Activated CD4-positive, CD25-positive, alpha-beta regulatory T cell treated with anti-CD3 and anti-CD28 coated beads, Interleukin-2, amount 50 U/mL, for 16 hours (primary cell): ENCODE measurements around the gene RPTOR.

ENCODE experiments used
- DNase-seq: peaks from one replicate; pipeline ENCODE4 v3.0.0-alpha.2; 2020; ENCODE audit warnings: low read depth, low spot score

The RPTOR gene

GRCh38 chr17:80716986-80717719 lies 172.5 kb downstream of the RPTOR start:
- DNase-seq = no peak

DNA sequence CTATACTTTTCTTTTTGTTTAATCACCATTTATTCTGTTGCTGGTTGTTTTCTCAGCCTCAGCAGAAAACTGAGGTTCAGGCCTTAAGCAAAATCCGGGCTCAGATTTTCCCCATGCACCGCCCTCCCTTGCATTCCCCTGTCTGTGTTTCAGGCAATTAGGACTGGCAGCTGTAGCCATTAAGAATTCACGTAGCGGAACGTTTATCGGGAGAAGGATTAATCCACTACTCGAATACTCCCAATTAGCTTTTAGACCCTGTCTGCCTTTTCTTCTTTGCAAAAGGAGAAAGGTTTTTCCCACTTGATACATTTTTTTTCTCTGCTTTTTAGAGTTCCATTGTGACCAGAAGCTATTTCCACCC lies 173.1 kb downstream of the RPTOR start:
- no peak for DNase-seq

DNA sequence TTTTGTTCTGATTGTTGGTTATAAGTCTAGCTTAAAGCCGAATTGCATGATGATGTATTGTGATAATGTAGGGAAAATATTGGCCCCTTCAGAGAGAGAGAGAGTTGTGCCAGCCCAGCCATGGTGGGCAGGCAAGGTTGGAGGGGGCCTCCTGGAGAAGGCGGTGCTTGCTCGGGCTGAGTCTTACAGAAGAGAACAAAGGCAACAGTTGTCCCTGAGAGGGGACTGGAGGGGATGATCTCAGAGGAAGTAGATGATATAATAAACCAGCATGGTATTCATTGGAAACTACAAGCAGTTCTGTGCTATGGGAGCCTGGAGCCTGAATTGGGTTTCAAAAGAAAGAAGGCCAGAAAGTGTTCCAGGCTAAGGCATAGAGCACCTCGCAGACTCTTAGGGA lies 173.8 kb downstream of the RPTOR start:
- DNase-seq = no peak

DNA sequence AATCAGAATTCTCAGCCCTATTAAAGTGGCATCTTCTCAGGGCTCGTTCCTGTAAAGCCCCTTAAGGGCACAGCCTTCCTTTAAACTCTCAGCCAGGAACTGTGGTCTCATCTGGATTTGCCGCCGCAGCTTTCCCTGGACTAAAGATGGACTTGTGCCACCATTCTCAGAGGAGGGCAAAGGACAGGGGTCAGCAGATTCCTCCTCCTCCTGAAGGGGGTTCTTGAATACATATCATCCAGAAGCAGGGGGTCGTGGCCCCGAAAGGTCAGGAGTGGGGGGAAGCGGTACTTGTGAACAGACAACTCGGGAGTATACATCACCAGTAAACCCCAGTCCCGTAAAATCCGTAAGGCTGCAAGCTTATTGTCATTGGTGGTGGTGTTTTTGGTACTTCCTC lies 174.8 kb downstream of the RPTOR start:
- no peak for DNase-seq

DNA sequence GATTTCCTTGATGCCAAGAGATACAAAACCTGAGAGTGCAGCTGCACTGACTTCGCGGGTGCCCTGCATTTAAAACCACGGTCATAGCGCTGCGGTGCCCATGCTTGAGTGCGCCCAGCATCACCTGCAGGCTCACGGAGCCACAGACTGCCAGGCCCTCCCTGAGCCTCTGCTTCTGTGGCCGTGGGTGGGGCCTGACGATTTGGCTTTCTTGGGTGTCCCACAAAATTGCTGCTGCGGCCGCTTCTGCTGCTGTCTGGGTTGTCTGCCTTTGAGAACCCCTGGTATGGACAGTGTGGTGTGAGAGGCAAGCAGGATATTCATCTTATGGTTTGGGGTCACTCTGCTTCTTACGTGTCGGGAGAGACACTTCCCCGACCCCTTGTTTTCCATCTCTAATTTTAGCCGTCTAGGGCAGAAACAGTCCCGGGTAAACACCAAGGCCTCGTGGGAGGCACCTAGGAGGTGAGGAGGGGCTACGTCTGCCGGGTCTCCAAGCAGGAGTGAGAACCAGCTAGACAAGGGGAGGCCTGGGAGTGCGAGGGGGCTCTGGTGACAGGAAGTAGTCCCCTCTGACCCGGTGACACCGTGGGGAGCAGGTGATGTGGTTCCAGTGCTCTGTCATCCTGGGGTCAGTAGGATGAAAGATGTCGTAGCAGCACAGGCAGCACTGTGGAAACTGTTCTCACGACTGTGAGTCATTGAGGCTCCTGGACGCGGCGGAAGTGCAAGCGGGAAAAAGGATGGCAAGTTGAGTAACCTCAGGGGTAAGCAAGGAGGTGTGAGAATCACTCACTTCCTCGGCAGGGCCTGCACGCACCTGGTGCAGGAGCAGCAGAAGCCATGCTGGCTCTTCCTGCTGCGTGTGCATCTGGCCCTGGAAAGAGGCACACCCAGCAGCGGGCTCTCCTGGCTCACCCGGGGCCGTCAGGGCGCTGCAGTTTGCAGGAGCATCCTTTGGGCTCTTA lies 176.3 kb downstream of the RPTOR start:
- DNase-seq = no peak

DNA sequence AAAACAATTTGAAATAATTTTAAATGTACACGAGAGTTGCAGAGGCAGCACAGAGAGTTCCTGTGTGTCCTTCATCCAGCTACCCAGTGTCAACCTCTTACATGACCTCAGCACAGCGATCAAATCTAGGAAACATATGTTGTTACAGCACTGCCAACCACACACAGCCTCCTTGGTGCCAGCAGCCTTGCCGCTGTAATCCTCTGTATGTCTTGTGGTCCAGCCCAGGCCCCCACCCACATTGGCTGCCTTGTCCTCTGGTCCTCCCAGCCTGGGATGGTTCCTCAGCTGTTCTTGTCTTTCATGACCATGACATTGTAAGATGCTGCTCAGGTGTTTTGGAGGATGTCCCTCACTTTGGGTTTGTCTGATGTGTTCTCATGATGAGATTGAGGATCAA lies 178.0 kb downstream of the RPTOR start:
- no peak for DNase-seq

- DNase-seq = no peak
Measured at GRCh38 chr17:80724775-80725266, 180.2 kb downstream of the RPTOR start.

DNA sequence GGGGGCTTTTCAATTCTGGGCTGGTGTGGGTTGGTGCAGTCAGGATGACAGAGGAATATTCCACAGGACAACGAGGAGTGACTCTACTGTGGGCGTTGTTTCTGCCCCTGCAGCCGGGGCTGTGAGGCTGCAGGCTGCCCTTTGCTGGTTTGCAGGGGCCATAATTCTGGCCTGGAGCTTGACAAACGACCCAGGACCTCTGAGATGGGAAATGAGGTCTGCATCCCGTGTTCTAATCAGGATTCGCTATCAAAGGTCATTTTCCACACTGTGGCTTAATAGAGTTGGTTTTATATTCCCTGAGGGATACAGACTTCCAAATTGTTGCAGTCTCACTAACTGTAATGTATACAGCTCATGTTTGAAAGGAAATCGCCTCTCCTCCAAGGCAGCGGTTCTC lies 180.9 kb downstream of the RPTOR start:
- DNase-seq = no peak

DNA sequence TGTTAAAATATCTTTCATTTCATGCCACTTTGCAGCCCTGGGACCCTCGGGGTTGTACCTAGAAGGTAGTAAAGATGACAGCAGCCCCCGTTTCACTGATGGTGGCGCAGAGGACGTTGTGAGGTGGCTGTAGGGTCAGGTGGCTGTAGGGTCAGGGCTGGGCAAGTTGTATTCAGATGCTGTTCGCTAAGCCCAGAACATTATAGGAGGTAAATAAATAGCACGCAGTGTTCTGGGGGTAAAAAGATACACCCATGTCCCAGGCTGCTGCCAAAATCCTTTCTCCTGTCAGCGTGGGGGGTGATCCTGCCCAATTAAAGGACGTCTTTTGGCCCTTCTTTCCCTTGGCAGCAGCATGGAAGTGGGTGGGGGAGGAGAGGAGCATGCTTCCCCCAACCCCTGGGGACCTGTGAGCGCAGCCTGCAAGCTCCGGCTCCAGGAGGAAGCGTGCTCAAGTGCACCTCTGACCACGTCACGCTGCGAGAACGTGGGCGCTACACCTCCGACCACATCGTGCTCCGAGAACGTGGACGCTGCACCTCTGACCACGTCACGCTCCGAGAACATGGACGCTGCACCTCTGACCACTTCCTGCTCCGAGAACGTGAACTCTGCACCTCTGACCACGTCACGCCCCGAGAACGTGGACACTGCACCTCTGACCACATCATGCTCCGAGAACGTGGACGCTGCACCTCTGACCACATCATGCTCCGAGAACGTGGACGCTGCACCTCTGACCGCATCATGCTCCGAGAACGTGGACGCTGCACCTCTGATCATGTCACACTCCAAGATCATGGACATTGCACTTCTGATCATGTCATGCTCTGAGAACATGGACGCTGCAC lies 182.1 kb downstream of the RPTOR start:
- no peak for DNase-seq

DNA sequence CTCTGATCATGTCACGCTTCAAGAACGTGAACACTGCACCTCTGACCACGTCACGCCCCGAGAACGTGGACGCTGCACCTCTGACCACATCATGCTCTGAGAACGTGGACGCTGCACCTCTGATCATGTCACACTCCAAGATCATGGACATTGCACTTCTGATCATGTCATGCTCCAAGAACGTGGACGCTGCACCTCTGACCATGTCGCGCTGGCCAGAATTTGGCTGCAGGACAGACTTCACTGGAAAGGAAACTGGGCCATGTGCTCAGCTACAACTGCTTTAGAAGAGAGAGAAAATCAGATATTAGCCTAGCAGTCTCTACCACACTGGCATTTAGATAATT lies 182.7 kb downstream of the RPTOR start:
- no peak for DNase-seq

DNA sequence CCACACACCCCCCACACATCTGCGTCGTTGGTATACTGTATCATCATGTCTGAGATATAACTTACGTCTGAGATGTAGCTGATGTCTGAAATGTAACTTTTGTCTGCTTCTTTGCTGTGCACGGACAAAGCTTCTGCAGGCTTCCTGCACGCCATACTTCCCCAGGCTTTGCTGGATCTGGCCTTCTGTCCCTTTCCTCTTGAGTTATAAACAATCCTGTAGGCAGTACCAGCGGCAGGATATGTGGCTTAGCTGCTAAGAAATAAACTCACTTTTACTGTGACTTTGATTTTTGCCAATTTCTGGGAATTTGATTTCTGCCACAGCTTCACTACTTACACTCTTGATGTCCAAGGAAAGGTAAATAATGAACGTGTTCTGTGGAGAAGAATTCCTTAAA lies 184.4 kb downstream of the RPTOR start:
- DNase-seq = no peak

GRCh38 chr17:80729761-80730160 lies 185.1 kb downstream of the RPTOR start:
- DNase-seq = no peak

DNA sequence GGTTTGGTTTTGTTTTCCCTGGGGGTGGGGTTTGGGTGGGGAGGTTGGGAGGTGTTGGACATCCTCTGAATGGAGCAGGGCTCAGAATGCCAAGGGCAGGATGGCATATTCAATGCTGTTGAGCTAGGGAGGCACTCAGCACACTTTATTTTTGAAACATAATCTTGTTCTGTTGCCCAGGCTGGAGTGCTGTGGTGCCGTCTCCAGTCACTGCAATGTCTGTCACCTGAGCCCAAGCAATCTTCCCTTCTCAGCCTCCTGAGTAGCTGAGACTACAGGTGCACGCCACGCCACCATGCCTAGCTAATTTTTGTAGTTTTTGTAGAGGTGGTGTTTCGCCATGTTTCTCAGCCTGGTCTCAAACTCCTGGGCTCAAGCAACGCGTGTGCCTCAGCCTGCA lies 186.1 kb downstream of the RPTOR start:
- no peak for DNase-seq

DNA sequence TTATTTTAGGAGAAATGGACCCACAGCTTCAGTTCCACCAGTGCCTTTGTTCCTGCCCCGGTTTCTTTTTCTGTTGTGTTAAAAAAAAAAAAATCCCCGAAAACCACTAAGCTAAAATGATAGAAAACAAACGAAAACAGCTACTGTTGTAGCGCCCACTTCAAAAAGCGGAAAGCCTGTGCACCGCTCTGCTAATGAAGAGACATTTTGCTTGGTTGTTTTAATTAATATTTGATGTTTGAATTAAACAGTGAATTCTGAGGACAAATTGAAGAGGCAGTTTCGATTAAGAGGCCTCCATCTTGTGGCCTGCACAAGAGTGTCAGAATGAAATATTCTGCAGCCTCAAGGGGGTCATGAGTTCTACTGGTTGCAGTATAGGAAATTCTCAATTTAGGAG lies 186.7 kb downstream of the RPTOR start:
- no peak for DNase-seq

DNA sequence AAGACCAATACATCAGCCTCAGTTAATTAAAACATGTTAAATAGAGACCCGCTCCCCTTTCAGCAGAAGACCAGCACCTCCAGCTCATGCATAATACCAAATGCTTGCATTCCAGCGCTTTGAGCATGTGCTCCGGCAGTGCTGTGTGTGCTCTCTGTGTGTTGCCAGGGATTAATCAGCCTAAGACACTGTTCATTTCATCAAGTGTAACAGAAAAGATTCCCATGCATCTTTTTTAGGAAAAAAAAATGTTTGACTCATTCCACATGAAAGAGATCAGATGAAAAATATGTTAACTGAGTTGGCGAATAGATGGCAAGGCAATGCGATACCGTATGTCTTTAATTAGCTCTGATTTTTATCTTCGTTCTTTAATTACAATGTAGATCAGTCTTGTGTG lies 187.6 kb downstream of the RPTOR start:
- no peak for DNase-seq

- DNase-seq = no peak
Measured at GRCh38 chr17:80737106-80738019, 192.7 kb downstream of the RPTOR start.

- no peak for DNase-seq
Measured at GRCh38 chr17:80738020-80738808, 193.6 kb downstream of the RPTOR start.

DNA sequence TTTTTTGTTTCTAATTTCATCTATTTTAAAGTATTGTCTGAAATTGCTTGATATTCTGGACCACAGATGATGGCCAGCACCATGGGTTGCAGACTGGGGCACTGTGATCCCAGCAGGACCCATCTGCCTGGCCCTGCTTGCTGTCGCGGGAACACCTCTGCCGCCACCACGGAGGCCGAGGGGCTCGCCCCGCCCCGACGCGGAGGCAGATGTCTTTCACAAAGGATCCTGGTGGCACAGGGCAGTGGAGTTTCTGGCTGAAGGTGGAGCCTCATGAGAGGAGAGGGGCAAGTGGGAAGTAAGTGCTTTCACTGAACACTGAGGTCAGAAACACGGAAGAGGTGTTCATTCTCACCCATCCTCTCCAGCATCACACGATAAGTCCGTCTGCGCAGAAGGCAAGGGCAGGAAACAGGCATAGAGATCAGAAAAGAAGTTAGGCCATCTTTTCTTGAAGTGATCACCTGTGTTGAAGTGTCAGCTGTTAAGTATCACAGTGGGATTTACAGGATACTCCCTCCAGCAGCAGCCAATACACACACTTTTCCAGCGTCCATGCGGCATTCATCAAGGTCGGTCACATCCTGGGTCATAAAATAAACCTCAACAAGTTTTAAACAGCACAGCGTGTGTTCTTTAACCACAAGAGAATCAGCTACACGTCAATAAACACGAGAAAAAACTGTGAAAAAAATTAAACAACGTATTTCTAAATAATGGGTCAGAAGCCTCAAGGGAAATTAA lies 194.5 kb downstream of the RPTOR start:
- no peak for DNase-seq

- DNase-seq = no peak
Measured at GRCh38 chr17:80740141-80740540, 195.5 kb downstream of the RPTOR start.
